ENCODE measurements around the gene CFAP61. TPM values are rescaled to one million over a fixed set of nuclear protein-coding genes. Genes with fewer than 3 reads are reported as not detected.

Gene CFAP61
- total and polyA plus RNA-seq, 2 experiments from 2014 or later = 1.0 TPM; not detected in 1

DNA sequence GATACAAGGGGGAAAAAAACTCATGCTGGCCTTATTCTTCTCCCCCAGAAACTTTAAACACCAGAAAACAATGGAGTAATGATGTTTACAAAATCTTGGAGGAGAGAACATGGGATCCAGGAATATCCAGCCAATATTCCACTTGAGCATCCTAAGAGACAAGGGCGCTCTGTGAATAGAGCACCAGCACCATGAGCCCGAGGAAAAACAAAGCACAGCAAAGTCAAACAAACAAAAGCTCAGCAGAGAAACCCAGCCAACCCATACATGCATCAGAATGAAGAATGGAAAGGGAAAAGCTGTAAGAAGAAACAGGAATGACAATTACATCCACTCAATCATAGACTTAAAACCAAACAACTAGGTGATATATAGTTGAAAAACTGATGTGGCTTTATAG is 39.8 kb upstream of the CFAP61 start:
- H3K4me1 ChIP-seq (ENCODE audit: insufficient read depth) = peaks cover 29% of the 10 kb centered on the region
- H2AFZ ChIP-seq = no peak overlapping the region
- no peaks in the 10 kb centered on the region for H4K20me1 ChIP-seq (ENCODE audit: insufficient read depth, poor library complexity, severe bottlenecking)
- H3K36me3 ChIP-seq (replicated peaks; ENCODE audit: insufficient read depth, low read depth) = no peaks in the 10 kb centered on the region
- H3K79me2 ChIP-seq = peaks cover 3% of the 10 kb centered on the region
- H3K27ac ChIP-seq = peak overlapping the region; percentile 4
- TF ChIP-seq EZH2 (IDR thresholded peaks at IDR 0.05; ENCODE audit: borderline replicate concordance) (no peak), EZH2phosphoT487 (IDR thresholded peaks at IDR 0.05; ENCODE audit: low read depth, severe bottlenecking, unreplicated experiment) (no peak)
- TF ChIP-seq, protein P1, sequence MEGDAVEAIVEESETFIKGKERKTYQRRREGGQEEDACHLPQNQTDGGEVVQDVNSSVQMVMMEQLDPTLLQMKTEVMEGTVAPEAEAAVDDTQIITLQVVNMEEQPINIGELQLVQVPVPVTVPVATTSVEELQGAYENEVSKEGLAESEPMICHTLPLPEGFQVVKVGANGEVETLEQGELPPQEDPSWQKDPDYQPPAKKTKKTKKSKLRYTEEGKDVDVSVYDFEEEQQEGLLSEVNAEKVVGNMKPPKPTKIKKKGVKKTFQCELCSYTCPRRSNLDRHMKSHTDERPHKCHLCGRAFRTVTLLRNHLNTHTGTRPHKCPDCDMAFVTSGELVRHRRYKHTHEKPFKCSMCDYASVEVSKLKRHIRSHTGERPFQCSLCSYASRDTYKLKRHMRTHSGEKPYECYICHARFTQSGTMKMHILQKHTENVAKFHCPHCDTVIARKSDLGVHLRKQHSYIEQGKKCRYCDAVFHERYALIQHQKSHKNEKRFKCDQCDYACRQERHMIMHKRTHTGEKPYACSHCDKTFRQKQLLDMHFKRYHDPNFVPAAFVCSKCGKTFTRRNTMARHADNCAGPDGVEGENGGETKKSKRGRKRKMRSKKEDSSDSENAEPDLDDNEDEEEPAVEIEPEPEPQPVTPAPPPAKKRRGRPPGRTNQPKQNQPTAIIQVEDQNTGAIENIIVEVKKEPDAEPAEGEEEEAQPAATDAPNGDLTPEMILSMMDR (IDR thresholded peaks at IDR 0.05; ENCODE audit: poor library complexity) = no peak
- WGBS (ENCODE audit: low lambda C conversion rate, missing lambda C conversion rate) = 67% methylated on average over 2 of the region's 2 CpGs
- H3K4me2 ChIP-seq = no peak overlapping the region
- no peaks in the 10 kb centered on the region for H3K27me3 ChIP-seq
- H3K9me3 ChIP-seq (ENCODE audit: low read depth) = no peaks in the 10 kb centered on the region
- H3K9me2 ChIP-seq (replicated peaks; ENCODE audit: insufficient read depth) = no peaks in the 10 kb centered on the region
- H3K4me3 ChIP-seq = no peak overlapping the region
- DNase-seq (ENCODE audit: low spot score) = no peak

DNA sequence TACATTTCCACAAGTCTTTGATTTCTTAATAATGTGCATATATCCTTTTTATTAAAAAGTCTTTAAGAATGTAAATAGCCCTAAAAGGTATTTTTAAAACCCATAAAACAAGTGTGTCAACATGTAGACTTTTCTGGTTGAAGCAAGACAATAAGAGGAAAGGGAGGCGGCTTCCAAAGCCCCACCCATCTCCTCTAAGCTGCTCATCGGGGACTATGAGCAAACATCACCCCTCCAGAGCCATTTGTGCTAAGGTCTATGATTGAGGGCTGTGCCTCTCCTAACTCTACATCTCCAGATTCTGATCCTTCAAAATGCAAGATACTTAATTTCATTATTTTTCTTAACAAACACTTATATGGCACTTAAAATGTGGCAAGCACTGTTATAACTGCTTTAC is 37.7 kb upstream of the CFAP61 start:
- Histone ChIP-seq H3K36me3 (replicated peaks; ENCODE audit: insufficient read depth, low read depth) (no peaks in the 10 kb centered on the region), H3K9me2 (replicated peaks; ENCODE audit: insufficient read depth) (no peaks in the 10 kb centered on the region), H3K27ac (peak overlapping the region; percentile 83), H3K79me2 (peaks cover 24% of the 10 kb centered on the region), H3K4me1 (ENCODE audit: insufficient read depth) (peaks cover 41% of the 10 kb centered on the region), H4K20me1 (ENCODE audit: insufficient read depth, poor library complexity, severe bottlenecking) (peaks cover 6% of the 10 kb centered on the region), H3K4me3 (no peak overlapping the region), H3K4me2 (peak overlapping the region; percentile 44), H3K9me3 (ENCODE audit: low read depth) (no peaks in the 10 kb centered on the region), H2AFZ (no peak overlapping the region), H3K27me3 (no peaks in the 10 kb centered on the region)
- DNase-seq (ENCODE audit: low spot score) = no peak
- 50% methylated on average over 2 of the region's 2 CpGs for WGBS (ENCODE audit: low lambda C conversion rate, missing lambda C conversion rate)
- no peak for TF ChIP-seq EZH2 (IDR thresholded peaks at IDR 0.05; ENCODE audit: borderline replicate concordance)
- no peak for TF ChIP-seq EZH2phosphoT487 (IDR thresholded peaks at IDR 0.05; ENCODE audit: low read depth, severe bottlenecking, unreplicated experiment)
- TF ChIP-seq, protein P1 (IDR thresholded peaks at IDR 0.05; ENCODE audit: poor library complexity) = no peak

DNA sequence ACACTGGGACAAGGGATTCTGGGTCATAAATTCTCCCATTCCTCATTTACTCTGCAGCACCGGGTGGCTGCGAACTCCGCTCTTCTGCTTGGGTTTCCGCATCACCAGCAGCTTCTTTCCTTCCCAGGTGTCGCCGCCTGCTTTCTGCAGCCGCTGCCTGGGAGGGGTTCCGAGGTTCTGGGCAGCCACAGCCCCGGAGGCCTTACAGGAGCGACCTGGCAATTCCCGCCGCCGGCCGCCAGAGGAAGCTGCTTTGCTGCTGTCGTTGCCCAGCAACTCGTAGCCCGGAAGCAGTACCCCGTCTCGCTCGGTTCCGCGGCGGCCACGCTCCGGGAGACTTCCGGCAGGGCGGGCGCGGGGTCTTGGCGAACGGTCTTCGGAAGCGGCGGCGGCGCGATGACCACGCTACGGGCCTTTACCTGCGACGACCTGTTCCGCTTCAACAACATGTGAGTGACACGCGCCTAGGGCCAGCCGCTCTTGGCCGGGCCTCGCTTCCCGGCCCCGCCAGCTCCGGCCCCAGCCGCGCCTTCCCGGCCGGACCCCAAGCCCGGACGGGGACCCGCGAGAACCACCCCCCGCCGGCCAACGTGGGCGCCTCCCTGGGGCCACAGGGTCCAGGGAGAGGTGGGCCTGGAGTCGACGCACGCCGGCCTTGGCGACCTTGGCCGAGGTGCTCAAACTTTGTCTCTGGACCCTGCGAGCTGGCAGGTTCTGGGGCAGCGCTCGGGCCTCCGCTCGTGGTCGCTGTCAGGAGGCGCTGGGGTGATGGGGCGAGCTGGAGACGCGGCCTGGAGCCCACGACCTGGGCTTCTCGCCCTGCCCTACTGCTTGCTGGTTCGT is 35.1 kb upstream of the CFAP61 start, which contains the start of gene NAA20:
Gene NAA20 (plus strand): TSS at position 362 of the 843 bp plus-strand sequence. CDS start 35 bp downstream, at position 397.
- Histone ChIP-seq H2AFZ (peak within 1 kb of the TSS; percentile 80), H3K4me1 (ENCODE audit: insufficient read depth) (peaks cover 27% of the 10 kb centered on the region)

More for the DNA sequence above, 35.1 kb upstream of the CFAP61 start, which contains the start of gene NAA20:
- Histone ChIP-seq H3K4me2 (peak within 1 kb of the TSS; percentile 97), H3K27me3 (no peaks in the 10 kb centered on the region), H3K79me2 (peaks cover 50% of the 10 kb centered on the region), H3K27ac (peak within 1 kb of the TSS; percentile 83), H3K9me3 (ENCODE audit: low read depth) (no peaks in the 10 kb centered on the region), H3K9me2 (replicated peaks; ENCODE audit: insufficient read depth) (no peaks in the 10 kb centered on the region), H3K4me3 (peak within 1 kb of the TSS; percentile 81), H4K20me1 (ENCODE audit: insufficient read depth, poor library complexity, severe bottlenecking) (peaks cover 6% of the 10 kb centered on the region), H3K36me3 (replicated peaks; ENCODE audit: insufficient read depth, low read depth) (no peaks in the 10 kb centered on the region)
- DNase-seq (ENCODE audit: low spot score) = peak; percentile 96
- TF ChIP-seq EZH2phosphoT487 (IDR thresholded peaks at IDR 0.05; ENCODE audit: low read depth, severe bottlenecking, unreplicated experiment) = no peak
- TF ChIP-seq, protein P1 (IDR thresholded peaks at IDR 0.05; ENCODE audit: poor library complexity) = peak; percentile 55
- 2% methylated on average over 76 of the region's 81 CpGs for WGBS (ENCODE audit: low lambda C conversion rate, missing lambda C conversion rate)
